ENCODE results near the gene DCAF5.

DCAF5 gene

GRCh38 chr14:69052181-69052601 lies 100.7 kb downstream of the DCAF5 start:
- in situ Hi-C loops (cut with MboI; ENCODE audit: low pct_unique_long_range_greater_than_20kb, low sequenced_read_pairs), result no loop called here
- DNase-seq, result no peak

- in situ Hi-C loops (cut with MboI; ENCODE audit: low pct_unique_long_range_greater_than_20kb, low sequenced_read_pairs), result no loop called here
- no peak for DNase-seq
Measured at GRCh38 chr14:69050240-69051184, 102.4 kb downstream of the DCAF5 start.

GRCh38 chr14:69049675-69050074 lies 103.2 kb downstream of the DCAF5 start:
- no peak for DNase-seq
- in situ Hi-C loops (cut with MboI; ENCODE audit: low pct_unique_long_range_greater_than_20kb, low sequenced_read_pairs), result no loop called here

- in situ Hi-C loops (cut with MboI; ENCODE audit: low pct_unique_long_range_greater_than_20kb, low sequenced_read_pairs), result no loop called here
- no peak for DNase-seq
Measured at GRCh38 chr14:69048456-69048855, 104.5 kb downstream of the DCAF5 start.

GRCh38 chr14:69047255-69047654 lies 105.7 kb downstream of the DCAF5 start:
- no peak for DNase-seq
- in situ Hi-C loops (cut with MboI; ENCODE audit: low pct_unique_long_range_greater_than_20kb, low sequenced_read_pairs), result no loop called here

GRCh38 chr14:69046476-69046860 lies 106.5 kb downstream of the DCAF5 start:
- DNase-seq, result no peak
- in situ Hi-C loops (cut with MboI; ENCODE audit: low pct_unique_long_range_greater_than_20kb, low sequenced_read_pairs), result no loop called here

GRCh38 chr14:69045857-69046475 lies 107.0 kb downstream of the DCAF5 start:
- in situ Hi-C loops (cut with MboI; ENCODE audit: low pct_unique_long_range_greater_than_20kb, low sequenced_read_pairs), result no loop called here
- DNase-seq, result no peak

- in situ Hi-C loops (cut with MboI; ENCODE audit: low pct_unique_long_range_greater_than_20kb, low sequenced_read_pairs), result no loop called here
- DNase-seq, result no peak
Measured at GRCh38 chr14:69044965-69045555, 107.9 kb downstream of the DCAF5 start.

GRCh38 chr14:69044296-69044695 lies 108.6 kb downstream of the DCAF5 start:
- no peak for DNase-seq
- in situ Hi-C loops (cut with MboI; ENCODE audit: low pct_unique_long_range_greater_than_20kb, low sequenced_read_pairs), result no loop called here

GRCh38 chr14:69043596-69044260 lies 109.2 kb downstream of the DCAF5 start:
- peak; percentile 42 for DNase-seq
- in situ Hi-C loops (cut with MboI; ENCODE audit: low pct_unique_long_range_greater_than_20kb, low sequenced_read_pairs), result no loop called here

GRCh38 chr14:69042787-69043444 lies 110.0 kb downstream of the DCAF5 start:
- DNase-seq, result peak; percentile 64
- in situ Hi-C loops (cut with MboI; ENCODE audit: low pct_unique_long_range_greater_than_20kb, low sequenced_read_pairs), result no loop called here

- no peak for DNase-seq
- in situ Hi-C loops (cut with MboI; ENCODE audit: low pct_unique_long_range_greater_than_20kb, low sequenced_read_pairs), result no loop called here
Measured at GRCh38 chr14:69042299-69042698, 110.6 kb downstream of the DCAF5 start.

GRCh38 chr14:69041783-69042182 lies 111.1 kb downstream of the DCAF5 start:
- in situ Hi-C loops (cut with MboI; ENCODE audit: low pct_unique_long_range_greater_than_20kb, low sequenced_read_pairs), result no loop called here

GRCh38 chr14:69040353-69040752 lies 112.6 kb downstream of the DCAF5 start:
- in situ Hi-C loops (cut with MboI; ENCODE audit: low pct_unique_long_range_greater_than_20kb, low sequenced_read_pairs), result no loop called here
- no peak for DNase-seq

More at GRCh38 chr14:69041783-69042182, 111.1 kb downstream of the DCAF5 start:
- no peak for DNase-seq

GRCh38 chr14:69039288-69039628 lies 113.7 kb downstream of the DCAF5 start:
- DNase-seq, result no peak

GRCh38 chr14:69038455-69039287 lies 114.2 kb downstream of the DCAF5 start:
- no peak for DNase-seq
- in situ Hi-C loops (cut with MboI; ENCODE audit: low pct_unique_long_range_greater_than_20kb, low sequenced_read_pairs), result no loop called here

More at GRCh38 chr14:69039288-69039628, 113.7 kb downstream of the DCAF5 start:
- in situ Hi-C loops (cut with MboI; ENCODE audit: low pct_unique_long_range_greater_than_20kb, low sequenced_read_pairs), result no loop called here

- DNase-seq, result no peak
- in situ Hi-C loops (cut with MboI; ENCODE audit: low pct_unique_long_range_greater_than_20kb, low sequenced_read_pairs), result no loop called here
Measured at GRCh38 chr14:69037790-69038454, 115.0 kb downstream of the DCAF5 start.
